ENCODE results near the gene APPBP2. TPM values are rescaled to one million over a fixed set of nuclear protein-coding genes. Genes with fewer than 3 reads are reported as not detected.

The APPBP2 gene
- total and polyA plus RNA-seq, 11 donors: 2.5 to 28.7 (median 14.0) TPM

DNA sequence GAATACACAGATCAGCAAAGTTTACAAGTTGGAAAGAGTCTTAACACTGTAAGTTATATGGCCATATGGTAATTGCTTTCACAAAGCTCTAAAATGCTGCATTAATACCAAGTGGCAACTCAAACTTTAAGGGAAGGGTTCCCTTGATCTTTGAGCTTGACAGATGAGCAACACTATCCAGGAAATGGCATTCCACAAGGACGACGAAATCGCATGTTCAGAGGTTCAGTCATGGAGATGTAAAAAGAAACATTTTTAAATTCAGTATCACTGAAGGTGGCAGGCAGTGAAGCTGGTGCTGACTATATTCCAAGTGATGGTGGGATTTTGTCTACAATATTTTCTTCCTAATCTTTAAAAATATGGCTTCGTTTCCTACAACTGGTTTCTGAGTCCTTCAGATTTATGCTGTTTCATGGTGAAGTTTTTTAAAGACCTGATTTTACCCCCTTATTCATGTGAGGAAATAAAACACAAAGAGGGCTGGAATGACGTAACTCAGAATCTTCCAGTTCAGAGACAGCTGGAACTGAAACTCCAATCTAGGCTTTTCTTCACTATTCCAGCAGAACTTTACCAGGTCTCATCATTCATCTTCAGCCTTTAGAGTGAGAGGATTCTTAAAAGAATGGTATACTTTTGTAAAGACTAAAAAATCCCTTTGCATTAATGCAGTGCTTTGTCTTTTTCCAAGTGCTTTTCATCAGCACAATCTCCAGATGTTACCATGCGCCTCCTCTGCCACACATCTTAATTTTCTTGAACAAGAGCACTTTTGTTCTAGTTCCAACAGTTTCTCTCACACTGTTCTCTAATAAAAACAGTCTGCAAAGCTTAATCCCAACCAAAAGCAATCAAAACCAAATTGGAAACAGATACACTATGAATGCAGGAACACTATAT lies 83.5 kb downstream of the APPBP2 start:
- TF ChIP-seq POLR2A (IDR thresholded peaks at IDR 0.05): no peak
- TF ChIP-seq, protein P1, sequence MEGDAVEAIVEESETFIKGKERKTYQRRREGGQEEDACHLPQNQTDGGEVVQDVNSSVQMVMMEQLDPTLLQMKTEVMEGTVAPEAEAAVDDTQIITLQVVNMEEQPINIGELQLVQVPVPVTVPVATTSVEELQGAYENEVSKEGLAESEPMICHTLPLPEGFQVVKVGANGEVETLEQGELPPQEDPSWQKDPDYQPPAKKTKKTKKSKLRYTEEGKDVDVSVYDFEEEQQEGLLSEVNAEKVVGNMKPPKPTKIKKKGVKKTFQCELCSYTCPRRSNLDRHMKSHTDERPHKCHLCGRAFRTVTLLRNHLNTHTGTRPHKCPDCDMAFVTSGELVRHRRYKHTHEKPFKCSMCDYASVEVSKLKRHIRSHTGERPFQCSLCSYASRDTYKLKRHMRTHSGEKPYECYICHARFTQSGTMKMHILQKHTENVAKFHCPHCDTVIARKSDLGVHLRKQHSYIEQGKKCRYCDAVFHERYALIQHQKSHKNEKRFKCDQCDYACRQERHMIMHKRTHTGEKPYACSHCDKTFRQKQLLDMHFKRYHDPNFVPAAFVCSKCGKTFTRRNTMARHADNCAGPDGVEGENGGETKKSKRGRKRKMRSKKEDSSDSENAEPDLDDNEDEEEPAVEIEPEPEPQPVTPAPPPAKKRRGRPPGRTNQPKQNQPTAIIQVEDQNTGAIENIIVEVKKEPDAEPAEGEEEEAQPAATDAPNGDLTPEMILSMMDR (IDR thresholded peaks at IDR 0.05): no peak
- Histone ChIP-seq H3K9me3 (no peaks in the 10 kb centered on the region), H3K27ac (peak overlapping the region in 7 of 12 donors; percentile 9 to 52 (median 36)), H3K27me3 (no peaks in the 10 kb centered on the region), H3K4me3 (no peak overlapping the region), H3K36me3 (peaks cover 0 to 41% (median 25%) of the 10 kb centered on the region in 9 donors), H3K4me1 (peaks cover 0 to 17% (median 0%) of the 10 kb centered on the region in 12 donors)
- intact Hi-C loops (cut with DNase I): loop anchor here in 1 of 10 donors (10.0 kb wide), 1 partner anchor 338 kb away; no protein-coding TSS in a partner anchor
- no peak for DNase-seq
- peak in 2 of 4 donors; percentile 31 to 47 for ATAC-seq
- WGBS, 4 donors: 57 to 66% (median 60%) methylated on average over 6 of the region's 6 CpGs

DNA sequence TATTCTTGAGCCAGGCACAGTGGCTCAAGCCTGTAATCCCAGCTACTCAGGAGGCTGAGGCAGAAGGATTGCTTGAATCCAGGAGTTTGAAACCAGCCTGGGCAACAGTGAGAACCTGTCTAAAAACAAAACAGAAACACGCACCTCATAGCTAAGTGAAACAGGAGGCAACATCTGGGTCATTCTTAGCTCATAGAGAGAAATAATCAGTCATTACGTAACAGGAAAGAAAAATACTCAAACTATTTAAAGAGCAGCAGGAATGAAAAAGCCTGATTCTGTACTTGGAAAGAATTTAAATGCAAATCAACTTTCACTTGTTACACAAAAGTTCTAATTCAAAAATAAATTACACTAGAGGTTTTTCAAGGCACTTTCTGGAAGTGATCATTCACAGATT lies 86.5 kb downstream of the APPBP2 start:
- intact Hi-C loops (cut with DNase I): loop anchor here in 8 of 10 donors (5.0 to 10.0 kb wide), 7 partner anchors 195 to 335 kb away; partner anchors contain the start of gene CA4 (in 1 of the 8)
- TF ChIP-seq, protein P1 (IDR thresholded peaks at IDR 0.05): no peak
- no peak for TF ChIP-seq POLR2A (IDR thresholded peaks at IDR 0.05)

DNA sequence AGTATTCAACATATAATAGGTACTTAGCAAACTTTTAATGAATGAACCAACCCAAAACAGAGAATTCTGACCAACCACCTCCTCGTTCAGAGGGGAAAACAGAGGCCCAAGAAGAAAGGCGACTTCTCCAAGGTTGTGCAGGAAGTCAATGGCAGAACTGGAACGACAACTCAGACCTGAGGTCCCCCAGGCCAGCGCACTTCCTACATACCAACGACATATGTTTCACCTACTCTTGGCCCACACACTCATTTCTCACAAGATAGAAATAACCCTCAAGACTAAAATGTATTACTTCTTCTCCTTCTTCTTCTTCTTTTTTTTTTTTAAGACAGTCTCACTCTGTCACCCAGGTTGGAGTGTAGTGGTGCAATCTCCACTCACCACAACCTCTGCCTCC lies 89.4 kb downstream of the APPBP2 start:
- DNase-seq (no peak), ATAC-seq (no peak)
- no peak for TF ChIP-seq POLR2A (IDR thresholded peaks at IDR 0.05)
- TF ChIP-seq, protein P1 (IDR thresholded peaks at IDR 0.05): no peak
- Histone ChIP-seq H3K27me3 (no peaks in the 10 kb centered on the region), H3K4me3 (no peak overlapping the region), H3K27ac (no peak overlapping the region), H3K4me1 (peaks cover 0 to 12% (median 1%) of the 10 kb centered on the region in 12 donors), H3K36me3 (no peaks in the 10 kb centered on the region), H3K9me3 (no peaks in the 10 kb centered on the region)
- intact Hi-C loops (cut with DNase I): loop anchor here in 8 of 10 donors (1.0 to 10.0 kb wide), 8 partner anchors 198 to 332 kb away; partner anchors contain the start of gene CA4 (in 1 of the 8)
- WGBS, 4 donors: 60 to 62% (median 62%) methylated on average over 5 of the region's 5 CpGs

More for the DNA sequence above, 86.5 kb downstream of the APPBP2 start:
- WGBS, 4 donors: 38 to 49% (median 47%) methylated on average over 2 of the region's 2 CpGs
- Histone ChIP-seq H3K4me3 (no peak overlapping the region), H3K27me3 (no peaks in the 10 kb centered on the region), H3K9me3 (no peaks in the 10 kb centered on the region), H3K36me3 (peaks cover 0 to 11% (median 0%) of the 10 kb centered on the region in 9 donors), H3K27ac (no peak overlapping the region), H3K4me1 (peaks cover 0 to 19% (median 1%) of the 10 kb centered on the region in 12 donors)
- ATAC-seq (no peak), DNase-seq (no peak)
